Adrenal gland (tissue), 12 donors: ENCODE data around the gene AKAP1. TPM values are rescaled to one million over a fixed set of nuclear protein-coding genes. Genes with fewer than 3 reads are reported as not detected.

Experiments used
- DNase-seq, 7 donors: peaks; one replicate each; pipeline ENCODE4 v3.0.0-alpha.2; 2019 to 2020
- H3K27ac ChIP-seq, 5 donors: fragments of 200-600 bp; sonication (generic) in 4 of 5; 1 replicate in 3 of 5; 2 replicates in 2 of 5; pipeline versions ENCODE4 v1.5.1 to v1.8.0; 2016 to 2020; ENCODE audit warnings: mild to moderate bottlenecking in 1 of 5
- H3K27me3 ChIP-seq: fragments of 200-600 bp; 2 replicates; pipeline ENCODE4 v1.8.0; 2021
- H3K36me3 ChIP-seq, 2 donors: fragments of 200-600 bp; replicated peaks in 1 of 2; 1 replicate in 1 of 2; 2 replicates in 1 of 2; pipeline versions ENCODE4 v1.5.1 to v1.8.0; 2018 to 2022
- H3K4me1 ChIP-seq, 2 donors: fragments of 200-600 bp; replicated peaks in 1 of 2; 1 replicate in 1 of 2; 2 replicates in 1 of 2; pipeline versions ENCODE4 v1.5.1 to v1.8.0; 2018 to 2021
- H3K4me3 ChIP-seq, 4 donors: fragments of 200-600 bp; sonication (generic) in 3 of 4; one replicate each; pipeline ENCODE4 v1.5.1; 2016 to 2018
- H3K9me3 ChIP-seq, 3 donors: fragments of 200-600 bp; sonication (generic) in 1 of 3; replicated peaks in 1 of 3; 1 replicate in 2 of 3; 2 replicates in 1 of 3; pipeline versions ENCODE4 v1.5.1 to v1.8.0; 2016 to 2021
- POLR2A ChIP-seq, 2 donors: fragments of 450-650 bp; IDR thresholded peaks; one replicate each; pipeline ENCODE4 v1.6.1; 2017; ENCODE audit warnings: antibody characterized with exemption in 2 of 2, mild to moderate bottlenecking in 2 of 2, moderate library complexity in 1 of 2
- WGBS, 4 donors: extraction: QIAGEN DNeasy Blood & Tissue Kit in 2 of 4; methylation state at CpG; one replicate each; pipeline versions ENCODE4 v1.1.5 to v1.1.7; 2013 to 2017; 5-methylcytosine and 5-hydroxymethylcytosine counted together
- intact Hi-C, 2 donors: fragments of 100-400 bp; cut with DNase I; formaldehyde crosslinking; loops; one replicate each; pipeline versions ENCODE4 v1.14.1 to v1.15.0; 2022 to 2023
- polyA plus RNA-seq, 3 donors: library from polyadenylated mRNA; stranded (reverse); fragments of 200-250 nt in 2 of 3; fragments of 350-450 nt in 1 of 3; fragmentation: Illumina TruSeq in 1 of 3; extraction: RNeasy Lipid Tissue Mini Kit (QIAGEN cat#74804) in 1 of 3; gene quantifications; one replicate each; pipeline ENCODE4 v1.2.3, GENCODE V29; 2013 to 2014
- total RNA-seq, 9 donors: library from RNA; depleted of rRNA in 4 of 9; stranded (reverse); fragments of >200 nt in 4 of 9; fragments of 120-200 nt in 1 of 9; fragmentation: NEBNext Ultra II Directional in 1 of 9; extraction: Animal tissue kit (Norgen Biotek cat#: 25700) in 1 of 9; gene quantifications; one replicate each; pipeline versions ENCODE4 v1.1.0 to v1.2.4, GENCODE V29; 2013 to 2023
- TF ChIP-seq, protein P1 (sequence below), 6 experiments: fragments of 450-650 bp in 4 of 6; fragments of 200-600 bp in 2 of 6; sonication (generic) in 1 of 6; IDR thresholded peaks; 1 replicate in 5 of 6; 2 replicates in 1 of 6; pipeline versions ENCODE4 v1.5.1 to v1.8.0; 2016 to 2021; ENCODE audit warnings: antibody characterized with exemption in 6 of 6, mild to moderate bottlenecking in 2 of 6, moderate library complexity in 1 of 6
- donor health status: healthy with polysubstance abuse.
- donor health status: Bipolar disorder and iron deficiency.
- donor health status: DM: yes; HTN: yes; CAD: no.
- donor health status: DM: no; HTN: no; CAD: no.
- donor health status: DM: no; HTN: no; CAD: no.
- donor health status: DM: yes; HTN: yes; CAD: no.

Gene AKAP1
- total and polyA plus RNA-seq, 12 donors = 14.0 to 259 (median 29.4) TPM

DNA sequence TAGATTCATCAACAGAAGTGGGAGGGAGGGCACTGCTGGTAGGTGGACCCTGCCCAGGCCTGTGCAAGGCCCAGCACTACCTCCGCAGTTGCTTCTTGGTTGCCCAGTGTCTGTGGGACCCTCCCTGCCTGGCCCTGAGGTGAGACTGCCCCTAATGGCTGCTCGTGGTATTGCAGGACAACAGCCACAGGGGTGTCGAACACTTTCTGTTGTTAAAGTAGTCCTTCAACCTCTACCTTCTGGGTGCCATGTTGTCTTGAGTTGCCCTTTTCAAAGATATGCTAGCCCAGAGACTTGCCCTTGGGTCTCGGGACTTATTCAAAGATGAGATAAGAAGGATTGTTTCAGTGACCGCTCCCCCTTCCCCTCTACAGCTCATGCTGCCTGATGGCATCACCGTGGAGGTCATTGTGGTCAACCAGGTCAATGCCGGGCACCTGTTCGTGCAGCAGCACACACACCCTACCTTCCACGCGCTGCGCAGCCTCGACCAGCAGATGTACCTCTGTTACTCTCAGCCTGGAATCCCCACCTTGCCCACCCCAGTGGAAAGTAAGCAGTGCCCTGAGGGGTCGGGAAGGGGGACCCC lies 29.1 kb downstream of the AKAP1 start:
- Histone ChIP-seq H3K9me3 (no peaks in the 10 kb centered on the region), H3K4me3 (no peak overlapping the region), H3K36me3 (peaks cover 0 to 58% of the 10 kb centered on the region in 2 donors), H3K27me3 (no peaks in the 10 kb centered on the region), H3K4me1 (peaks cover 0 to 6% of the 10 kb centered on the region in 2 donors), H3K27ac (no peak overlapping the region)
- intact Hi-C loops = no loop called here
- 75 to 87% (median 80%) methylated on average over 4 to 13 of the region's 13 CpGs for WGBS, 4 donors
- TF ChIP-seq POLR2A (IDR thresholded peaks at IDR 0.05) = no peak
- TF ChIP-seq, protein P1, sequence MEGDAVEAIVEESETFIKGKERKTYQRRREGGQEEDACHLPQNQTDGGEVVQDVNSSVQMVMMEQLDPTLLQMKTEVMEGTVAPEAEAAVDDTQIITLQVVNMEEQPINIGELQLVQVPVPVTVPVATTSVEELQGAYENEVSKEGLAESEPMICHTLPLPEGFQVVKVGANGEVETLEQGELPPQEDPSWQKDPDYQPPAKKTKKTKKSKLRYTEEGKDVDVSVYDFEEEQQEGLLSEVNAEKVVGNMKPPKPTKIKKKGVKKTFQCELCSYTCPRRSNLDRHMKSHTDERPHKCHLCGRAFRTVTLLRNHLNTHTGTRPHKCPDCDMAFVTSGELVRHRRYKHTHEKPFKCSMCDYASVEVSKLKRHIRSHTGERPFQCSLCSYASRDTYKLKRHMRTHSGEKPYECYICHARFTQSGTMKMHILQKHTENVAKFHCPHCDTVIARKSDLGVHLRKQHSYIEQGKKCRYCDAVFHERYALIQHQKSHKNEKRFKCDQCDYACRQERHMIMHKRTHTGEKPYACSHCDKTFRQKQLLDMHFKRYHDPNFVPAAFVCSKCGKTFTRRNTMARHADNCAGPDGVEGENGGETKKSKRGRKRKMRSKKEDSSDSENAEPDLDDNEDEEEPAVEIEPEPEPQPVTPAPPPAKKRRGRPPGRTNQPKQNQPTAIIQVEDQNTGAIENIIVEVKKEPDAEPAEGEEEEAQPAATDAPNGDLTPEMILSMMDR (IDR thresholded peaks at IDR 0.05) = peak; percentile 61 to 79 (median 78)
- peak; percentile 29 to 78 (median 53) for DNase-seq

DNA sequence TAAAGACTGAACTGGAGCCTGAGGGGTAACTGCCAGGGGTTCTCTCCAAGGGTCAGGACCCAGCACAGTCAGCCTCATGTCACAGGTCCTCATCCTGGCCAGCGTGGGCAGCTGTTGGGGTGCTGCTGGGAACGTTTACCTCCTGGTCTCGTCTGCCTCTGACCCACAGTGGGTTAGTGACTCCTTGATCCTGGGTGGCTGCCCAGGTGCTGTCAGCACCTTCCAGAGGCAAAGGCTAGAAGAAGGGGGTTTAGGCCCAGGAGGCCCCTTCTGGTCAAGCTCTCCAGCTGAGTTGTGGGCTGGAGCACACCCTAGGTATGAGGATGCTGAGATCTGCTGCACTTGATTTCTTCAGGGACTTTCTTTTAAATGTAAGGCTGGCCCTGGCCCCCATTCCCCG lies 30.3 kb downstream of the AKAP1 start:
- Histone ChIP-seq H3K9me3 (no peaks in the 10 kb centered on the region), H3K27me3 (no peaks in the 10 kb centered on the region), H3K4me3 (no peak overlapping the region), H3K4me1 (peaks cover 0 to 2% of the 10 kb centered on the region in 2 donors), H3K27ac (no peak overlapping the region), H3K36me3 (peaks cover 0 to 64% of the 10 kb centered on the region in 2 donors)
- DNase-seq = no peak
- TF ChIP-seq, protein P1 (IDR thresholded peaks at IDR 0.05) = no peak
- TF ChIP-seq POLR2A (IDR thresholded peaks at IDR 0.05) = no peak
- 78 to 95% (median 87%) methylated on average over 2 to 4 of the region's 4 CpGs for WGBS, 4 donors
- intact Hi-C loops = no loop called here

DNA sequence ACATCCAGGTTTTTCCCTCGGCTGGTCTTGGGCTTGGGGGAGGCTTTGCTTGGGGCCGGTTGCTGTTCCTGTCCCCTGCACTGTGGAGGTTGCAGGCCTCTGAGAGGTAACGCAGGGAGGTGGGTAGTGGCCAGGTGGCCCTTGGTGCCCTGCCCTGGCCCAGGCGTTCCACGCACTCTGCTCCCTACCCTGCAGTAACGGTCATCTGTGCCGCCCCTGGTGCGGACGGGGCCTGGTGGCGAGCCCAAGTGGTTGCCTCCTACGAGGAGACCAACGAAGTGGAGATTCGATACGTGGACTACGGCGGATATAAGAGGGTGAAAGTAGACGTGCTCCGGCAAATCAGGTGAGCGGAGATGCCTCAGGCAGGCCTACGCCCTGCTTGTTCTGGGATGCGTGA lies 30.9 kb downstream of the AKAP1 start:
- H3K4me1 ChIP-seq = peaks cover 3 to 7% of the 10 kb centered on the region in 2 donors
- no peak for DNase-seq
- no peak overlapping the region for H3K27ac ChIP-seq
- 95 to 98% (median 96%) methylated on average over 19 to 21 of the region's 21 CpGs for WGBS, 4 donors
- no peaks in the 10 kb centered on the region for H3K9me3 ChIP-seq
- intact Hi-C loops = no loop called here
- H3K27me3 ChIP-seq = no peaks in the 10 kb centered on the region
- H3K36me3 ChIP-seq = peaks cover 0 to 64% of the 10 kb centered on the region in 2 donors
- no peak overlapping the region for H3K4me3 ChIP-seq
- TF ChIP-seq POLR2A (IDR thresholded peaks at IDR 0.05) = no peak
- TF ChIP-seq, protein P1 (IDR thresholded peaks at IDR 0.05) = no peak

DNA sequence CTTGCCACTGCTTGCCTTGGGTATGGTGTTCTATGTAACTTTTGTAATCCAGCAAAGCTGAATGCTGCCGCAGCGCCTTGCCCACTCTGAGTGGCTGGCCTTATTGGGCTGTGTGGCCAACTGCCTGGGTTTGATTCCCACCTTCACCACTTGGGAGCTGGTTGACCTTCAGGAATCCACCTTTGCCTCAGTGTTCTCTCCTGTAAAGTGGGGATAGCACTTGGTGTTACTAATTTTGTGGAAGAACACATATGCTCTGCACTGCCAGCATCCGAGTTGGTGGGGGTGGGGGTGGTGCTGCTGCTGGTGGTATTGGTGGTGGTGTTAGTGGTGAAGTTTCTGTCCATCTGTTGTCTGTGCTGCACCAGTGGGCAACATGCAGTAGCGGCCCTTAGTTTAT lies 32.8 kb downstream of the AKAP1 start:
- H3K27me3 ChIP-seq = no peaks in the 10 kb centered on the region
- H3K27ac ChIP-seq = no peak overlapping the region
- intact Hi-C loops = no loop called here
- no peak for DNase-seq
- peaks cover 0 to 53% of the 10 kb centered on the region in 2 donors for H3K36me3 ChIP-seq
- no peak overlapping the region for H3K4me3 ChIP-seq
- WGBS, 4 donors = 92 to 99% (median 95%) methylated on average over 2 to 4 of the region's 4 CpGs
- TF ChIP-seq, protein P1 (IDR thresholded peaks at IDR 0.05) = no peak
- H3K9me3 ChIP-seq = no peaks in the 10 kb centered on the region
- H3K4me1 ChIP-seq = peaks cover 6 to 15% of the 10 kb centered on the region in 2 donors
